K562 (cell line): ENCODE data around the gene MLX. TPM values are rescaled to one million over a fixed set of nuclear protein-coding genes. Genes with fewer than 3 reads are reported as not detected.

Experiments
- ATF1 ChIP-seq, 2 experiments: fragments of 450-650 bp in 1 of 2; IDR thresholded peaks; 2 replicates each; pipeline ENCODE4 v1.6.1; 2016; ENCODE audit warnings: missing compliant biosample characterization in 1 of 2, missing genetic modification characterization in 1 of 2
- ATF7 ChIP-seq: fragments of 450-650 bp; IDR thresholded peaks from 2 replicates; pipeline ENCODE4 v1.7.1; 2014; ENCODE audit warnings: mild to moderate bottlenecking, moderate library complexity
- BRD9 ChIP-seq: fragments of 450-650 bp; IDR thresholded peaks from 2 replicates; pipeline ENCODE4 v1.6.1; 2018; ENCODE audit warnings: low read depth; ENCODE audit not compliant: partially characterized antibody
- CBFA2T2 ChIP-seq: fragments of 450-650 bp; conservative IDR thresholded peaks from 2 replicates; pipeline ENCODE4 v1.6.1; 2017; ENCODE audit warnings: mild to moderate bottlenecking
- CBFA2T3 ChIP-seq: fragments of 450-650 bp; IDR thresholded peaks from 2 replicates; pipeline ENCODE4 v1.6.1; 2017
- CLOCK ChIP-seq: fragments of 250-450 bp; sonication (Bioruptor Pico); IDR thresholded peaks from 2 replicates; pipeline ENCODE4 v1.4.0; 2020; ENCODE audit warnings: mild to moderate bottlenecking, moderate library complexity, borderline replicate concordance
- DACH1 ChIP-seq: fragments of 450-650 bp; IDR thresholded peaks from 2 replicates; pipeline ENCODE4 v1.6.1; 2018; ENCODE audit not compliant: partially characterized antibody
- GABPB2 ChIP-seq: fragments of 250-450 bp; sonication (Bioruptor Pico); conservative IDR thresholded peaks from 2 replicates; pipeline ENCODE4 v1.5.1; 2021; ENCODE audit warnings: mild to moderate bottlenecking
- HSF4 ChIP-seq: fragments of 250-450 bp; sonication (Bioruptor Pico); IDR thresholded peaks from 2 replicates; pipeline ENCODE4 v2.1.2; 2022; ENCODE audit warnings: mild to moderate bottlenecking, moderate library complexity, borderline replicate concordance
- KDM2B ChIP-seq: fragments of 250-450 bp; sonication (Bioruptor Pico); IDR thresholded peaks from 2 replicates; pipeline ENCODE4 v1.8.0; 2021; ENCODE audit warnings: mild to moderate bottlenecking, moderate library complexity
- MTF1 ChIP-seq: fragments of 250-450 bp; sonication (Bioruptor Pico); IDR thresholded peaks from 2 replicates; pipeline ENCODE4 v1.9.0; 2021; ENCODE audit warnings: moderate library complexity, mild to moderate bottlenecking, inconsistent platforms, borderline replicate concordance
- MXI1 ChIP-seq: IDR thresholded peaks from 2 replicates; pipeline ENCODE4 v1.6.1; 2011; ENCODE audit warnings: low read depth, mild to moderate bottlenecking, improper control_type of control experiment, low read length
- NCOR1 ChIP-seq: fragments of 450-650 bp; IDR thresholded peaks from 2 replicates; pipeline ENCODE4 v1.6.1; 2016; ENCODE audit warnings: mild to moderate bottlenecking, moderate library complexity
- NR3C1 ChIP-seq: sonication (generic); formaldehyde crosslinking; IDR thresholded peaks from 2 replicates; pipeline ENCODE4 v1.8.1; 2022; ENCODE audit warnings: missing genetic modification reagents
- POLR2B ChIP-seq: fragments of 450-650 bp; IDR thresholded peaks from 2 replicates; pipeline ENCODE4 v1.6.1; 2018; ENCODE audit warnings: low read depth; ENCODE audit not compliant: partially characterized antibody
- SMARCC2 ChIP-seq: fragments of 450-650 bp; IDR thresholded peaks from 2 replicates; pipeline ENCODE4 v1.6.1; 2017; ENCODE audit warnings: antibody characterized with exemption, moderate library complexity, mild to moderate bottlenecking, low read depth
- SPI1 ChIP-seq: IDR thresholded peaks from 2 replicates; pipeline ENCODE4 v1.6.1; 2011; ENCODE audit warnings: low read depth, low read length, control low read depth, borderline replicate concordance
- TCF7 ChIP-seq: sonication (generic); IDR thresholded peaks from 2 replicates; pipeline ENCODE4 v1.6.1; 2016; ENCODE audit warnings: antibody characterized with exemption, borderline replicate concordance
- TGIF2 ChIP-seq: sonication (generic); formaldehyde crosslinking; IDR thresholded peaks from 2 replicates; pipeline ENCODE4 v1.8.1; 2022; ENCODE audit warnings: mild to moderate bottlenecking, missing genetic modification reagents, moderate library complexity
- YBX1 ChIP-seq: fragments of 450-650 bp; IDR thresholded peaks from 2 replicates; pipeline ENCODE4 v1.7.1; 2016; ENCODE audit warnings: mild to moderate bottlenecking
- ZNF253 ChIP-seq: fragments of 250-450 bp; sonication (Bioruptor Pico); conservative IDR thresholded peaks from 2 replicates; pipeline ENCODE4 v1.6.1; 2021; ENCODE audit warnings: mild to moderate bottlenecking
- ZNF717 ChIP-seq: fragments of 250-450 bp; sonication (Bioruptor Pico); IDR thresholded peaks from 2 replicates; pipeline ENCODE4 v1.5.0; 2021
- ZNF780A ChIP-seq: fragments of 250-450 bp; sonication (Bioruptor Pico); IDR thresholded peaks from 2 replicates; pipeline ENCODE4 v1.5.0; 2021; ENCODE audit warnings: mild to moderate bottlenecking
- ZSCAN32 ChIP-seq: fragments of 450-650 bp; formaldehyde crosslinking; IDR thresholded peaks from 2 replicates; pipeline ENCODE4 v1.4.0; 2020; ENCODE audit warnings: mild to moderate bottlenecking, moderate library complexity
- polyA plus RNA-seq, 8 experiments: library from polyadenylated mRNA; depleted of rRNA in 4 of 8; stranded (reverse) in 5 of 8; unstranded in 3 of 8; fragments of >200 nt; fragmentation: Nextera tagmentation in 2 of 8; fragmentation: Illumina TruSeq in 1 of 8; extraction: Ambion mirVana in 2 of 8; extraction: Trizol in 1 of 8; gene quantifications; 2 replicates each; pipeline versions ENCODE4 v1.2.1 to v1.2.3, GENCODE V29; 2011 to 2014; ENCODE audit warnings: inconsistent platforms in 1 of 8, missing spikeins in 1 of 8
- total RNA-seq, 7 experiments: library from RNA; depleted of rRNA in 6 of 7; stranded (reverse); fragments of >200 nt in 6 of 7; fragmentation: Illumina TruSeq in 2 of 7; extraction: Trizol in 2 of 7; gene quantifications; 2 replicates each; pipeline versions ENCODE4 v1.2.1 to v1.2.3, GENCODE V29; 2011 to 2021; ENCODE audit warnings: low replicate concordance in 1 of 7
- TF ChIP-seq, protein P1 (sequence below), 2 experiments: IDR thresholded peaks; 2 replicates each; pipeline ENCODE4 v1.6.1; 2012; ENCODE audit warnings: improper control_type of control experiment in 2 of 2, low read depth in 2 of 2, low read length in 2 of 2, borderline replicate concordance in 1 of 2
- TF ChIP-seq, protein P2 (sequence below): fragments of 250-450 bp; sonication (Bioruptor Pico); IDR thresholded peaks from 2 replicates; pipeline ENCODE4 v1.8.0; 2021; ENCODE audit warnings: moderate library complexity, mild to moderate bottlenecking, inconsistent platforms

The MLX gene
- total and polyA plus RNA-seq, 9 of the 15 experiments (the other 6 are each of a cell fraction or from before 2014, with no cell fraction given) = 42.9 to 100 (median 58.9) TPM

GRCh38 chr17:42531455-42532354, 35.2 kb upstream of the MLX start (continued):
- TF ChIP-seq SMARCC2 (0 out of 2 replicates have a peak, but pooled peaks have one; percentile 38), CBFA2T3 (peak; percentile 83), TCF7 (peak; percentile 42; the same call in 1 of the 2 replicates), POLR2B (no peak), MXI1 (no peak), ZSCAN32 (CRISPR knock-in tag) (no peak), CLOCK (CRISPR knock-in tag) (no peak), KDM2B (CRISPR knock-in tag) (no peak), NR3C1 (CRISPR knock-in tag) (no peak), ZNF253 (no peak), YBX1 (no peak), TGIF2 (CRISPR knock-in tag) (no peak), MTF1 (no peak), BRD9 (no peak), HSF4 (CRISPR knock-in tag) (no peak), ATF7 (peak; percentile 27; the same call in 1 of the 2 replicates), DACH1 (no peak), ZNF717 (CRISPR knock-in tag) (no peak), SPI1 (no peak), CBFA2T2 (peak; percentile 67), ATF1 (CRISPR knock-in tag; IDR thresholded peaks at IDR 0.05) (no peak), ATF1 (tag; IDR thresholded peaks at IDR 0.05) (0 out of 2 replicates have a peak, but pooled peaks have one; percentile 20), ZNF780A (CRISPR knock-in tag) (no peak), GABPB2 (CRISPR knock-in tag) (no peak), NCOR1 (peak; percentile 65)
- TF ChIP-seq, protein P1, sequence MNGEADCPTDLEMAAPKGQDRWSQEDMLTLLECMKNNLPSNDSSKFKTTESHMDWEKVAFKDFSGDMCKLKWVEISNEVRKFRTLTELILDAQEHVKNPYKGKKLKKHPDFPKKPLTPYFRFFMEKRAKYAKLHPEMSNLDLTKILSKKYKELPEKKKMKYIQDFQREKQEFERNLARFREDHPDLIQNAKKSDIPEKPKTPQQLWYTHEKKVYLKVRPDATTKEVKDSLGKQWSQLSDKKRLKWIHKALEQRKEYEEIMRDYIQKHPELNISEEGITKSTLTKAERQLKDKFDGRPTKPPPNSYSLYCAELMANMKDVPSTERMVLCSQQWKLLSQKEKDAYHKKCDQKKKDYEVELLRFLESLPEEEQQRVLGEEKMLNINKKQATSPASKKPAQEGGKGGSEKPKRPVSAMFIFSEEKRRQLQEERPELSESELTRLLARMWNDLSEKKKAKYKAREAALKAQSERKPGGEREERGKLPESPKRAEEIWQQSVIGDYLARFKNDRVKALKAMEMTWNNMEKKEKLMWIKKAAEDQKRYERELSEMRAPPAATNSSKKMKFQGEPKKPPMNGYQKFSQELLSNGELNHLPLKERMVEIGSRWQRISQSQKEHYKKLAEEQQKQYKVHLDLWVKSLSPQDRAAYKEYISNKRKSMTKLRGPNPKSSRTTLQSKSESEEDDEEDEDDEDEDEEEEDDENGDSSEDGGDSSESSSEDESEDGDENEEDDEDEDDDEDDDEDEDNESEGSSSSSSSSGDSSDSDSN (IDR thresholded peaks at IDR 0.05; ENCODE audit: borderline replicate concordance in 1 of 2, low read depth in 2 of 2, low read length in 2 of 2) = peak; percentile 64 to 67; a peak in 1 of 4 replicates
- TF ChIP-seq, protein P2, sequence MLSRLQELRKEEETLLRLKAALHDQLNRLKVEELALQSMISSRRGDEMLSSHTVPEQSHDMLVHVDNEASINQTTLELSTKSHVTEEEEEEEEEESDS (CRISPR knock-in tag) = no peak
